Vagina (tissue), 2 donors: Measurements from ENCODE around the gene DAB1. TPM values are rescaled to one million over a fixed set of nuclear protein-coding genes. Genes with fewer than 3 reads are reported as not detected.
"Not testable (repeated sequence)": the region's sequence is repeated elsewhere in the genome, so short reads cannot be mapped to it uniquely, and the experiment has no call there.

Experiments
- DNase-seq, 2 donors: peaks; one replicate each; pipeline ENCODE4 v3.0.0-alpha.2; 2017; ENCODE audit errors: extremely low spot score in 2 of 2
- H3K27ac ChIP-seq: fragments of 200-600 bp; sonication (generic); one replicate; pipeline ENCODE4 v1.5.1; 2019
- H3K27me3 ChIP-seq: fragments of 200-600 bp; sonication (generic); one replicate; pipeline ENCODE4 v1.5.1; 2019
- H3K36me3 ChIP-seq, 2 donors: fragments of 200-600 bp; sonication (generic); one replicate each; pipeline ENCODE4 v1.5.1; 2017 to 2019
- H3K4me1 ChIP-seq: fragments of 200-600 bp; sonication (generic); one replicate; pipeline ENCODE4 v1.5.1; 2019
- H3K4me3 ChIP-seq, 2 donors: fragments of 200-600 bp; sonication (generic); 1 replicate in 1 of 2; 2 replicates in 1 of 2; pipeline ENCODE4 v1.5.1; 2016 to 2019
- H3K9me3 ChIP-seq: fragments of 200-600 bp; sonication (generic); one replicate; pipeline ENCODE4 v1.5.1; 2019
- POLR2A ChIP-seq, 2 donors: fragments of 450-650 bp; IDR thresholded peaks; one replicate each; pipeline ENCODE4 v1.6.1; 2017; ENCODE audit warnings: antibody characterized with exemption in 2 of 2, mild to moderate bottlenecking in 2 of 2, moderate library complexity in 2 of 2
- POLR2AphosphoS5 ChIP-seq, 2 donors: sonication (generic); formaldehyde crosslinking; IDR thresholded peaks; one replicate each; pipeline ENCODE4 v1.9.0; 2017; ENCODE audit warnings: antibody characterized with exemption in 2 of 2, mild to moderate bottlenecking in 2 of 2, low read depth in 1 of 2; ENCODE audit not compliant: insufficient read depth in 1 of 2
- intact Hi-C: fragments of 100-400 bp; cut with DNase I; formaldehyde crosslinking; loops from one replicate; pipeline ENCODE4 v1.15.1; 2023
- total RNA-seq: library from RNA; depleted of rRNA; stranded (reverse); fragments of >200 nt; gene quantifications from one replicate; pipeline ENCODE4 v1.2.3, GENCODE V29; 2016
- TF ChIP-seq, protein P1 (sequence below), 3 experiments: fragments of 450-650 bp in 2 of 3; fragments of 200-600 bp in 1 of 3; sonication (generic) in 1 of 3; IDR thresholded peaks; one replicate each; pipeline ENCODE4 v1.5.1; 2017 to 2019; ENCODE audit warnings: antibody characterized with exemption in 3 of 3, mild to moderate bottlenecking in 2 of 3, moderate library complexity in 2 of 3

The DAB1 gene
- total RNA-seq, 1 donor from 2014 or later = 0.25 TPM

DNA sequence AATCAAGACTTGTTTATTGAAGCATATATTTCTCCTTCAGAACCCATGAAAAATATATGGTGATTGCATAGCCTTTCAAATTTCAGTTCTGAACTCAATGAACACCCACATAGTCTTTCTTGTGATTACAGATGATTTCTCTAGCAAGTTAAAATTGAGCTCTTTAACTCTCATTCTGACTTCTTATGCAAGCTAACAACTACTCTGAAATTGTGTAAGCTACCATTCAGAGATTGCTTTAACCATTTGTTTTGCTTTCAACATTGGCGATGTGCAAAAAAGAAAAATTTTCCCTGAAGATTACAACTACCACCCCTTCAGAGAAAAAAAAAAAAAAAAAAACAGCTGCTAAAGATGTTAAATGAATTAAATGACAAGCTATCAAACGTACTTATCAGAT lies 193.9 kb downstream of the DAB1 start:
- intact Hi-C loops = no loop called here
- Histone ChIP-seq H3K4me1 (no peaks in the 10 kb centered on the region), H3K4me3 (no peak overlapping the region), H3K9me3 (no peaks in the 10 kb centered on the region), H3K27me3 (no peaks in the 10 kb centered on the region), H3K36me3 (no peaks in the 10 kb centered on the region), H3K27ac (no peak overlapping the region)
- TF ChIP-seq POLR2A (IDR thresholded peaks at IDR 0.05) (no peak), POLR2AphosphoS5 (IDR thresholded peaks at IDR 0.05; ENCODE audit: insufficient read depth in 1 of 2, low read depth in 1 of 2) (no peak)
- TF ChIP-seq, protein P1, sequence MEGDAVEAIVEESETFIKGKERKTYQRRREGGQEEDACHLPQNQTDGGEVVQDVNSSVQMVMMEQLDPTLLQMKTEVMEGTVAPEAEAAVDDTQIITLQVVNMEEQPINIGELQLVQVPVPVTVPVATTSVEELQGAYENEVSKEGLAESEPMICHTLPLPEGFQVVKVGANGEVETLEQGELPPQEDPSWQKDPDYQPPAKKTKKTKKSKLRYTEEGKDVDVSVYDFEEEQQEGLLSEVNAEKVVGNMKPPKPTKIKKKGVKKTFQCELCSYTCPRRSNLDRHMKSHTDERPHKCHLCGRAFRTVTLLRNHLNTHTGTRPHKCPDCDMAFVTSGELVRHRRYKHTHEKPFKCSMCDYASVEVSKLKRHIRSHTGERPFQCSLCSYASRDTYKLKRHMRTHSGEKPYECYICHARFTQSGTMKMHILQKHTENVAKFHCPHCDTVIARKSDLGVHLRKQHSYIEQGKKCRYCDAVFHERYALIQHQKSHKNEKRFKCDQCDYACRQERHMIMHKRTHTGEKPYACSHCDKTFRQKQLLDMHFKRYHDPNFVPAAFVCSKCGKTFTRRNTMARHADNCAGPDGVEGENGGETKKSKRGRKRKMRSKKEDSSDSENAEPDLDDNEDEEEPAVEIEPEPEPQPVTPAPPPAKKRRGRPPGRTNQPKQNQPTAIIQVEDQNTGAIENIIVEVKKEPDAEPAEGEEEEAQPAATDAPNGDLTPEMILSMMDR (IDR thresholded peaks at IDR 0.05) = no peak
- no peak for DNase-seq

DNA sequence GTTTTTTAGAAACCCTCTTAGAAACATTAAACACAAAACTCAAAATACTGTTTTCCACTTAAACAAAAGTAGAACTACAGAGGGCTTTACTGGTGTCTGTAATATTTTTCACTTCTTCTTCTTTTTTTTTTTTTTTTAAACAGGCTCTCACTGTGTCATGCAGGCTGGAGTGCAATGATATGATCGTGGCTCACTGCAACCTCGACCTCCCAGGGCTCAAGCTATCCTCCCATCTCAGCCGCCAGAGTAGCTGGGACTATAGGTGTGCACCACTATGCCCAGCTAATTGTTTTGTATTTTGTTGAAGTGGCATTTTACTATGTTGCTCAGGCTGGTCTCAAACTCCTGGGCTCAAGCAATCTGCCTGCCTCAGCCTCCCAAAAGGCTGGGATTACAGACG lies 194.8 kb downstream of the DAB1 start:
- no peaks in the 10 kb centered on the region for H3K4me1 ChIP-seq
- H3K4me3 ChIP-seq = no peak overlapping the region
- H3K27ac ChIP-seq = no peak overlapping the region
- no peaks in the 10 kb centered on the region for H3K27me3 ChIP-seq
- H3K9me3 ChIP-seq = no peaks in the 10 kb centered on the region
- no peaks in the 10 kb centered on the region for H3K36me3 ChIP-seq
- no peak for DNase-seq
- intact Hi-C loops = no loop called here
- TF ChIP-seq, protein P1 (IDR thresholded peaks at IDR 0.05) = no peak
- TF ChIP-seq POLR2AphosphoS5 (IDR thresholded peaks at IDR 0.05; ENCODE audit: insufficient read depth in 1 of 2, low read depth in 1 of 2) (no peak), POLR2A (IDR thresholded peaks at IDR 0.05) (no peak)

DNA sequence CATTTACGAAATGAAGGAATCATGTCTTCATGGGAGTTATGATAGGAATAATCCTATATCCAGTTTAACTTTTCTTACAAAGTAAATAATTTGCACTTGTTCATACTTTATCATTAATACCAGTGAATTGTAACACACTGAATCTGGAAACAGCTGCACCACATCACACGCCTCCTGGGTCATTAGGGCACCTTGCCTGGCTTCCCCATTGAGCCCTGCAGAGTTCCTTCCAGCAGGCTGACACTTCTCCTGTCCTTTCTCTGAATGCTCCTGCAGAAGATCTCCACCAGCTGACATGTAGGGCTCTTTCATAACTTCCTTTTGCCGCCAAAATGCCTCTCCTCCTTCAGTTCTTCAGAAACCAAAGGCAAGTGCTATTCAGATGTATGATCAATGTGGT lies 201.1 kb downstream of the DAB1 start:
- no peak overlapping the region for H3K27ac ChIP-seq
- H3K4me1 ChIP-seq = no peaks in the 10 kb centered on the region
- H3K9me3 ChIP-seq = no peaks in the 10 kb centered on the region
- H3K36me3 ChIP-seq = no peaks in the 10 kb centered on the region
- TF ChIP-seq, protein P1 (IDR thresholded peaks at IDR 0.05) = no peak
- TF ChIP-seq POLR2A (IDR thresholded peaks at IDR 0.05) (no peak), POLR2AphosphoS5 (IDR thresholded peaks at IDR 0.05; ENCODE audit: insufficient read depth in 1 of 2, low read depth in 1 of 2) (no peak)
- no peak overlapping the region for H3K4me3 ChIP-seq
- no peak for DNase-seq
- H3K27me3 ChIP-seq = no peaks in the 10 kb centered on the region
- intact Hi-C loops = no loop called here

DNA sequence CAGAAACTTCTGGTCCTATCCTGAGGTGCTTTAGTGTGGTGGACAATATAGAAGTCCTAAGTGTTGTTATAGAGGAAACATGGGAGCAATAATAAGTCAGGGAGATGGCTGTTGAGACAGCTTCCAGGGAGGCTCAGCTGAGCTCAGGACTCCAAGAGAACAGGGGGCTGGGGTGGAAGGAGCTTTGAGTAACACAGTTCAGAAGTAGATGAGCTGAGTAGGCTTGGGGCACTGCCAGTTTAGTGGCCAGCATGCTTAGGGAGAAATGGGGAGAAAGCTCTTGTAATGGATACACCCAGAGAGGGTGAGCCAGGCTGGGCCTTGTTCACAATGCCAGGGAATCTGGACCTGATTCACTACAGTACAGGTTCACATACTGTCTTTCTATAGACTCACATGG lies 201.6 kb downstream of the DAB1 start:
- intact Hi-C loops = no loop called here

DNA sequence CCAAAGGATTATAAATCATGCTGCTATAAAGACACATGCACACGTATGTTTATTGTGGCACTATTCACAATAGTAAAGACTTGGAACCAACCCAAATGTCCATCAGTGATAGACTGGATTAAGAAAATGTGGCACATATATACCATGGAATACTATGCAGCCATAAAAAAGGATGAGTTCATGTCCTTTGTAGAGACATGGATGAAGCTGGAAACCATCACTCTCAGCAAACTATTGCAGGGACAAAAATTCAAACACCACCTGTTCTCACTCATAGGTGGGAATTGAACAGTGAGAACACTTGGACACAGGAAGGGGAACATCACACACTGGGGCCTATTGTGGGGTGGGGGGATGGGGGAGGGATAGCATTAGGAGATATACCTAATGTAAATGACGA lies 203.0 kb downstream of the DAB1 start:
- H3K4me3 ChIP-seq, H3K4me1 ChIP-seq, intact Hi-C loops, H3K27ac ChIP-seq, H3K9me3 ChIP-seq, H3K36me3 ChIP-seq, DNase-seq, H3K27me3 ChIP-seq: not testable (repeated sequence)

More for the DNA sequence above, 201.6 kb downstream of the DAB1 start:
- TF ChIP-seq POLR2AphosphoS5 (IDR thresholded peaks at IDR 0.05; ENCODE audit: insufficient read depth in 1 of 2, low read depth in 1 of 2) = no peak
- TF ChIP-seq, protein P1 (IDR thresholded peaks at IDR 0.05) = no peak
- no peak for TF ChIP-seq POLR2A (IDR thresholded peaks at IDR 0.05)
- Histone ChIP-seq H3K4me1 (no peaks in the 10 kb centered on the region), H3K9me3 (no peaks in the 10 kb centered on the region), H3K4me3 (no peak overlapping the region), H3K27ac (no peak overlapping the region), H3K27me3 (no peaks in the 10 kb centered on the region), H3K36me3 (no peaks in the 10 kb centered on the region)
- no peak for DNase-seq
